Measurements from ENCODE around the gene PSG11. TPM values are rescaled to one million over a fixed set of nuclear protein-coding genes. Genes with fewer than 3 reads are reported as not detected.
"Not testable (repeated sequence)": the region's sequence is repeated elsewhere in the genome, so short reads cannot be mapped to it uniquely, and the experiment has no call there.

PSG11 gene
- polyA plus RNA-seq, 1 donor from 2014 or later = not detected

DNA sequence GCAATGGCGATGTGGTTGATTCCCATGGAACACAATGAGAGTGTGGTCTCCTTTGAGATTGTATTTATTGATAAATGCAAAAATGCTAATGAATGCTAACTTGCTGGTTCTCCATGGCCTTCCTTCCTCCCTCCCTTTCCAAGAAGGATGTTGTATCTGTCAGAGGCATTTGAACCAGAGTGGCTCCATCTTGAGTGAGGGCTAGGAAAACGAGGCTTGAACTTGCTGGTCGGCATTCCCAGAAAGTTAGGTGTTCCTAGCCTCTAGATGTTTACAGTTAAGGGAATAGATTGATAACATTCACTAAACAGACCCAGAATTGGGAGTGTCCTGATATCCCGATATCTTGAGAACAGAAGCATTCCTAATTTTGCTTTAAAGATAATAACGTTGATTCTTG lies 54.8 kb downstream of the PSG11 start:
- not testable (repeated sequence) for H3K79me2 ChIP-seq (replicated peaks; ENCODE audit: insufficient read depth, low read length); H4K20me1 ChIP-seq (ENCODE audit: insufficient read depth); H3K9me2 ChIP-seq (ENCODE audit: insufficient read depth, low read length); H3K9ac ChIP-seq (ENCODE audit: low read length); H2AFZ ChIP-seq (ENCODE audit: low read depth, low read length); H3K4me3 ChIP-seq (ENCODE audit: low read length); H3F3A ChIP-seq (ENCODE audit: insufficient read depth, low read length, poor library complexity, severe bottlenecking); H3K4me2 ChIP-seq (ENCODE audit: low read length); H3K27me3 ChIP-seq (ENCODE audit: insufficient read depth, low read depth, low read length); H3K36me3 ChIP-seq (ENCODE audit: insufficient read depth, low read length); H3K9me3 ChIP-seq (ENCODE audit: low read length); H3K27ac ChIP-seq (ENCODE audit: low read length)

DNA sequence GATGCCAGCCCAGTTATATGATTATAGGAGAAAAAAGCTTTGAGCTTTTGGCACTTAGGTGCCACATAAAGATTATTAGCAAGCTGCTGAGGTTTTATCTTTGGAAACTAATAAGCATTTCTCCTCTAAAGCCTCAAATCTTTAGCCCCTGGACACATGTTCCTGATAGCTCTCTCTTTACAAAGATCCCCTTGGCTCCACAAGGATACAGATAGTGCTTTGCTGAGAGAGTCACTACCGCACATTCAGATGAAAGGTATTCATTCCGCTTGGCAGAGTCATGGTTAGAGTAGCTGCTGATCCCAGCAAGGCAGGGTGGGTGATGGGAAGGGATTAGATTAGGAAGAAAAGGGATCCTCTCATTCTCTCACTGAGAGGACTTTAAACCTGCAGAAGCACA lies 61.1 kb downstream of the PSG11 start:
- no peak overlapping the region for H3K27ac ChIP-seq (ENCODE audit: low read length)
- no peak overlapping the region for H3K4me3 ChIP-seq (ENCODE audit: low read length)
- no peaks in the 10 kb centered on the region for H3K9me2 ChIP-seq (ENCODE audit: insufficient read depth, low read length)
- no peaks in the 10 kb centered on the region for H3K36me3 ChIP-seq (ENCODE audit: insufficient read depth, low read length)
- no peak overlapping the region for H3K4me2 ChIP-seq (ENCODE audit: low read length)
- no peaks in the 10 kb centered on the region for H3K79me2 ChIP-seq (replicated peaks; ENCODE audit: insufficient read depth, low read length)
- TF ChIP-seq TAF1 (IDR thresholded peaks at IDR 0.05; ENCODE audit: low read depth) (no peak), MXI1 (conservative IDR thresholded peaks at IDR 0.05; ENCODE audit: poor library complexity, severe bottlenecking) (no peak)
- TF ChIP-seq, protein P1, sequence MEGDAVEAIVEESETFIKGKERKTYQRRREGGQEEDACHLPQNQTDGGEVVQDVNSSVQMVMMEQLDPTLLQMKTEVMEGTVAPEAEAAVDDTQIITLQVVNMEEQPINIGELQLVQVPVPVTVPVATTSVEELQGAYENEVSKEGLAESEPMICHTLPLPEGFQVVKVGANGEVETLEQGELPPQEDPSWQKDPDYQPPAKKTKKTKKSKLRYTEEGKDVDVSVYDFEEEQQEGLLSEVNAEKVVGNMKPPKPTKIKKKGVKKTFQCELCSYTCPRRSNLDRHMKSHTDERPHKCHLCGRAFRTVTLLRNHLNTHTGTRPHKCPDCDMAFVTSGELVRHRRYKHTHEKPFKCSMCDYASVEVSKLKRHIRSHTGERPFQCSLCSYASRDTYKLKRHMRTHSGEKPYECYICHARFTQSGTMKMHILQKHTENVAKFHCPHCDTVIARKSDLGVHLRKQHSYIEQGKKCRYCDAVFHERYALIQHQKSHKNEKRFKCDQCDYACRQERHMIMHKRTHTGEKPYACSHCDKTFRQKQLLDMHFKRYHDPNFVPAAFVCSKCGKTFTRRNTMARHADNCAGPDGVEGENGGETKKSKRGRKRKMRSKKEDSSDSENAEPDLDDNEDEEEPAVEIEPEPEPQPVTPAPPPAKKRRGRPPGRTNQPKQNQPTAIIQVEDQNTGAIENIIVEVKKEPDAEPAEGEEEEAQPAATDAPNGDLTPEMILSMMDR (IDR thresholded peaks at IDR 0.05; ENCODE audit: poor library complexity, severe bottlenecking) = no peak
- H2AFZ ChIP-seq (ENCODE audit: low read depth, low read length) = no peak overlapping the region
- H3K9ac ChIP-seq (ENCODE audit: low read length) = no peak overlapping the region
- no peaks in the 10 kb centered on the region for H3K27me3 ChIP-seq (ENCODE audit: insufficient read depth, low read depth, low read length)
- no peaks in the 10 kb centered on the region for H3F3A ChIP-seq (ENCODE audit: insufficient read depth, low read length, poor library complexity, severe bottlenecking)
- no peaks in the 10 kb centered on the region for H3K9me3 ChIP-seq (ENCODE audit: low read length)
- no peaks in the 10 kb centered on the region for H4K20me1 ChIP-seq (ENCODE audit: insufficient read depth)

DNA sequence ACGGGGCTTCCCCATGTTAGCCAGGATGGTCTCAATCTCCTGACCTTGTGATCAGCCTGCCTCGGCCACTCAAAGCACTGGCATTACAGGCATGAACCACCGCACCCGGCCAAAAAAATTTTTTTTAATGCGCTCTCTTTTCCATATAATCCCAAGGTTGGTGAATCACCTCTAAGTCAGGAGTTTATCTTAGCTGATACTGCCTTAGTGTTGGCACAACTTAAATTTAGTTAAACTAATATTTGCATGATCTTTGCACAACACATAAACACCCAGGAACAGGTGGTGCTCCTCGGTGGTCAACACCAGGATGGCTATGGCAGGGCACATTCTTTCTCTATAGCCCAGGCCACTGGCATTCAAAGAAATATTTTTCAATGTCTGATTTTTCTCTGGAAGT lies 65.2 kb downstream of the PSG11 start:
- Histone ChIP-seq H3K36me3 (ENCODE audit: insufficient read depth, low read length) (no peaks in the 10 kb centered on the region), H3K79me2 (replicated peaks; ENCODE audit: insufficient read depth, low read length) (no peaks in the 10 kb centered on the region), H3K9me3 (ENCODE audit: low read length) (no peaks in the 10 kb centered on the region), H3K9ac (ENCODE audit: low read length) (no peak overlapping the region), H3F3A (ENCODE audit: insufficient read depth, low read length, poor library complexity, severe bottlenecking) (no peaks in the 10 kb centered on the region), H2AFZ (ENCODE audit: low read depth, low read length) (no peak overlapping the region), H3K9me2 (ENCODE audit: insufficient read depth, low read length) (no peaks in the 10 kb centered on the region), H3K4me2 (ENCODE audit: low read length) (no peak overlapping the region), H4K20me1 (ENCODE audit: insufficient read depth) (no peaks in the 10 kb centered on the region), H3K4me3 (ENCODE audit: low read length) (no peak overlapping the region), H3K27ac (ENCODE audit: low read length) (no peak overlapping the region), H3K27me3 (ENCODE audit: insufficient read depth, low read depth, low read length) (no peaks in the 10 kb centered on the region)
- no peak for TF ChIP-seq RAD21 (conservative IDR thresholded peaks at IDR 0.05)
- TF ChIP-seq, protein P1 (IDR thresholded peaks at IDR 0.05; ENCODE audit: poor library complexity, severe bottlenecking) = no peak
- TF ChIP-seq MXI1 (conservative IDR thresholded peaks at IDR 0.05; ENCODE audit: poor library complexity, severe bottlenecking) = no peak
- TF ChIP-seq, protein P2, sequence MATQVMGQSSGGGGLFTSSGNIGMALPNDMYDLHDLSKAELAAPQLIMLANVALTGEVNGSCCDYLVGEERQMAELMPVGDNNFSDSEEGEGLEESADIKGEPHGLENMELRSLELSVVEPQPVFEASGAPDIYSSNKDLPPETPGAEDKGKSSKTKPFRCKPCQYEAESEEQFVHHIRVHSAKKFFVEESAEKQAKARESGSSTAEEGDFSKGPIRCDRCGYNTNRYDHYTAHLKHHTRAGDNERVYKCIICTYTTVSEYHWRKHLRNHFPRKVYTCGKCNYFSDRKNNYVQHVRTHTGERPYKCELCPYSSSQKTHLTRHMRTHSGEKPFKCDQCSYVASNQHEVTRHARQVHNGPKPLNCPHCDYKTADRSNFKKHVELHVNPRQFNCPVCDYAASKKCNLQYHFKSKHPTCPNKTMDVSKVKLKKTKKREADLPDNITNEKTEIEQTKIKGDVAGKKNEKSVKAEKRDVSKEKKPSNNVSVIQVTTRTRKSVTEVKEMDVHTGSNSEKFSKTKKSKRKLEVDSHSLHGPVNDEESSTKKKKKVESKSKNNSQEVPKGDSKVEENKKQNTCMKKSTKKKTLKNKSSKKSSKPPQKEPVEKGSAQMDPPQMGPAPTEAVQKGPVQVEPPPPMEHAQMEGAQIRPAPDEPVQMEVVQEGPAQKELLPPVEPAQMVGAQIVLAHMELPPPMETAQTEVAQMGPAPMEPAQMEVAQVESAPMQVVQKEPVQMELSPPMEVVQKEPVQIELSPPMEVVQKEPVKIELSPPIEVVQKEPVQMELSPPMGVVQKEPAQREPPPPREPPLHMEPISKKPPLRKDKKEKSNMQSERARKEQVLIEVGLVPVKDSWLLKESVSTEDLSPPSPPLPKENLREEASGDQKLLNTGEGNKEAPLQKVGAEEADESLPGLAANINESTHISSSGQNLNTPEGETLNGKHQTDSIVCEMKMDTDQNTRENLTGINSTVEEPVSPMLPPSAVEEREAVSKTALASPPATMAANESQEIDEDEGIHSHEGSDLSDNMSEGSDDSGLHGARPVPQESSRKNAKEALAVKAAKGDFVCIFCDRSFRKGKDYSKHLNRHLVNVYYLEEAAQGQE (IDR thresholded peaks at IDR 0.05; ENCODE audit: borderline replicate concordance) = no peak

Other genes starting within 250 kb of the PSG11 start
- not detected in 2 replicates for gene PSG1, start 146.8 kb downstream of the PSG11 start, polyA plus RNA-seq
- gene PSG6, start 108.6 kb downstream of the PSG11 start, polyA plus RNA-seq = not detected in 2 replicates
- not detected in 2 replicates for gene PSG7, start 89.3 kb downstream of the PSG11 start, polyA plus RNA-seq
- not detected in 2 replicates for gene PSG2, start 56.2 kb upstream of the PSG11 start, polyA plus RNA-seq
- not detected in 2 replicates for gene PSG5, start 160.1 kb upstream of the PSG11 start, polyA plus RNA-seq
- gene PSG4, start 179.2 kb upstream of the PSG11 start, polyA plus RNA-seq = not detected in 2 replicates
- gene PSG9, start 243.1 kb upstream of the PSG11 start, polyA plus RNA-seq = not detected in 2 replicates

Measured in neural cell (in vitro differentiated cells).